Right atrium auricular region (tissue), 2 donors: ENCODE results near the gene SLC34A3. TPM values are rescaled to one million over a fixed set of nuclear protein-coding genes. Genes with fewer than 3 reads are reported as not detected.

Source experiments
- DNase-seq: peaks from one replicate; pipeline ENCODE4 v3.0.0-alpha.2; 2019; ENCODE audit warnings: low spot score
- H3K27ac ChIP-seq, 2 donors: fragments of 200-600 bp; sonication (generic); 1 replicate in 1 of 2; 2 replicates in 1 of 2; pipeline ENCODE4 v1.5.1; 2016 to 2019
- H3K27me3 ChIP-seq, 2 donors: fragments of 200-600 bp; sonication (generic); one replicate each; pipeline versions ENCODE4 v1.5.1 to v1.6.0; 2017 to 2019
- H3K36me3 ChIP-seq: fragments of 200-600 bp; sonication (generic); one replicate; pipeline ENCODE4 v1.5.1; 2016
- H3K4me1 ChIP-seq, 2 donors: fragments of 200-600 bp; sonication (generic); one replicate each; pipeline versions ENCODE4 v1.5.1 to v1.6.0; 2017 to 2019
- H3K4me3 ChIP-seq, 2 donors: fragments of 200-600 bp; sonication (generic); 1 replicate in 1 of 2; 2 replicates in 1 of 2; pipeline ENCODE4 v1.5.1; 2017 to 2019; ENCODE audit warnings: mild to moderate bottlenecking in 1 of 2, moderate library complexity in 1 of 2
- H3K9me3 ChIP-seq, 2 donors: fragments of 200-600 bp; sonication (generic); one replicate each; pipeline ENCODE4 v1.5.1; 2019
- CTCF ChIP-seq, 2 donors: fragments of 200-600 bp; sonication (generic); IDR thresholded peaks; one replicate each; pipeline ENCODE4 v1.5.1; 2019; ENCODE audit warnings: antibody characterized with exemption in 2 of 2
- total RNA-seq, 2 donors: library from RNA; depleted of rRNA; stranded (reverse); fragments of >200 nt; gene quantifications; one replicate each; pipeline ENCODE4 v1.1.0, GENCODE V29; 2016

SLC34A3 gene
- total RNA-seq, 2 donors from 2014 or later, result not detected

GRCh38 chr9:137227853-137228505, 2.7 kb upstream of the SLC34A3 start:
- DNase-seq, result no peak
- no peaks in the 10 kb centered on the region for H3K9me3 ChIP-seq
- no peak overlapping the region for H3K4me3 ChIP-seq
- no peaks in the 10 kb centered on the region for H3K36me3 ChIP-seq
- H3K27me3 ChIP-seq, result peaks cover 3 to 9% of the 10 kb centered on the region in 2 donors
- H3K27ac ChIP-seq, result no peak overlapping the region
- TF ChIP-seq CTCF (IDR thresholded peaks at IDR 0.05), result no peak
- H3K4me1 ChIP-seq, result peaks cover 0 to 20% of the 10 kb centered on the region in 2 donors

GRCh38 chr9:137228506-137228967, 2.2 kb upstream of the SLC34A3 start:
- DNase-seq, result no peak
- no peak for TF ChIP-seq CTCF (IDR thresholded peaks at IDR 0.05)
- Histone ChIP-seq H3K27ac (no peak overlapping the region), H3K4me1 (peaks cover 0 to 17% of the 10 kb centered on the region in 2 donors), H3K9me3 (no peaks in the 10 kb centered on the region), H3K4me3 (no peak overlapping the region), H3K36me3 (no peaks in the 10 kb centered on the region), H3K27me3 (peaks cover 3 to 9% of the 10 kb centered on the region in 2 donors)

GRCh38 chr9:137228968-137229896, 1.5 kb upstream of the SLC34A3 start:
- Histone ChIP-seq H3K4me1 (peaks cover 0 to 12% of the 10 kb centered on the region in 2 donors), H3K4me3 (no peak overlapping the region), H3K27ac (no peak overlapping the region), H3K36me3 (no peaks in the 10 kb centered on the region), H3K27me3 (peaks cover 3 to 9% of the 10 kb centered on the region in 2 donors), H3K9me3 (no peaks in the 10 kb centered on the region)
- TF ChIP-seq CTCF (IDR thresholded peaks at IDR 0.05), result no peak
- no peak for DNase-seq

- Histone ChIP-seq H3K9me3 (no peaks in the 10 kb centered on the region), H3K4me3 (no peak overlapping the region), H3K27ac (no peak overlapping the region), H3K36me3 (no peaks in the 10 kb centered on the region), H3K27me3 (peaks cover 3 to 9% of the 10 kb centered on the region in 2 donors), H3K4me1 (peaks cover 0 to 11% of the 10 kb centered on the region in 2 donors)
- DNase-seq, result no peak
- no peak for TF ChIP-seq CTCF (IDR thresholded peaks at IDR 0.05)
Measured at GRCh38 chr9:137229903-137230704, 597 bp upstream of the SLC34A3 start.

- DNase-seq, result no peak
- Histone ChIP-seq H3K36me3 (no peaks in the 10 kb centered on the region), H3K4me3 (no peak overlapping the region), H3K4me1 (peaks cover 0 to 22% of the 10 kb centered on the region in 2 donors), H3K9me3 (no peaks in the 10 kb centered on the region), H3K27ac (no peak overlapping the region), H3K27me3 (peaks cover 3 to 9% of the 10 kb centered on the region in 2 donors)
- no peak for TF ChIP-seq CTCF (IDR thresholded peaks at IDR 0.05)
Measured at GRCh38 chr9:137231372-137232039, 805 bp downstream of the SLC34A3 start.
